Endothelial cell of umbilical vein (primary cell): Measurements from ENCODE around the gene EIF3B.
"Not testable (repeated sequence)": the region's sequence is repeated elsewhere in the genome, so short reads cannot be mapped to it uniquely, and the experiment has no call there.

Source experiments
- CTCF ChIP-seq, 2 donors: IDR thresholded peaks; 1 replicate in 1 of 2; 2 replicates in 1 of 2; pipeline ENCODE4 v1.5.1; 2011; ENCODE audit warnings: low read length in 2 of 2, mild to moderate bottlenecking in 2 of 2, moderate library complexity in 2 of 2, control low read depth in 1 of 2, inconsistent platforms in 1 of 2, low read depth in 1 of 2; ENCODE audit not compliant: insufficient read depth in 1 of 2; ENCODE audit errors: extremely low read depth in 1 of 2
- POLR2A ChIP-seq: IDR thresholded peaks from 2 replicates; pipeline ENCODE4 v1.6.1; 2012; ENCODE audit warnings: low read depth, mild to moderate bottlenecking, control low read depth, low read length

- TF ChIP-seq CTCF (IDR thresholded peaks at IDR 0.05; ENCODE audit: extremely low read depth in 1 of 2, insufficient read depth in 1 of 2, low read depth in 1 of 2, low read length in 2 of 2); POLR2A: not testable (repeated sequence)
These were observed 62.6 kb downstream of the EIF3B start for GRCh38 chr7:2417178-2417577.
